H1 (cell line): ENCODE results near the gene RNF13. TPM values are rescaled to one million over a fixed set of nuclear protein-coding genes. Genes with fewer than 3 reads are reported as not detected.

Source experiments
- CTCF ChIA-PET: fragments of 300-600 bp; sonication (Branson Sonifier 250); formaldehyde crosslinking; loops from one replicate; lab custom pipeline; 2021; ENCODE audit not compliant: partially characterized antibody; lab: Charles Lee
- POLR2A ChIA-PET: fragments of 300-600 bp; sonication (Branson Sonifier 250); formaldehyde crosslinking; loops from one replicate; lab custom pipeline; 2021; ENCODE audit warnings: inconsistent platforms; ENCODE audit not compliant: partially characterized antibody; lab: Charles Lee
- DNase-seq, 2 experiments: peaks; one replicate each; pipeline versions ENCODE4 v3.0.0 to v3.0.0-alpha.2; 2010 to 2022; ENCODE audit warnings: low spot score in 2 of 2, low read depth in 1 of 2, mixed read lengths in 1 of 2
- FAIRE-seq: peaks from 2 replicates; lab custom pipeline; 2011; peaks lifted over from hg19 to GRCh38; lab: Jason Lieb, UNC
- H2AFZ ChIP-seq: 2 replicates; pipeline ENCODE4 v1.8.1; 2012; ENCODE audit warnings: low read length, inconsistent platforms
- H2AK5ac ChIP-seq: 2 replicates; pipeline ENCODE4 v1.6.1; 2013; ENCODE audit warnings: low read depth, low read length
- H2BK120ac ChIP-seq: replicated peaks from 2 replicates; pipeline ENCODE3; 2013; ENCODE audit warnings: low read depth, low read length, inconsistent platforms
- H2BK12ac ChIP-seq: 2 replicates; pipeline ENCODE4 v1.6.1; 2013; ENCODE audit warnings: low read depth, low read length
- H2BK15ac ChIP-seq: 2 replicates; pipeline ENCODE4 v1.6.1; 2013; ENCODE audit warnings: low read length
- H2BK20ac ChIP-seq: 2 replicates; pipeline ENCODE4 v1.6.1; 2013; ENCODE audit warnings: low read length
- H2BK5ac ChIP-seq: 2 replicates; pipeline ENCODE4 v1.6.1; 2013; ENCODE audit warnings: low read depth, low read length
- H3K14ac ChIP-seq: 2 replicates; pipeline ENCODE4 v1.6.1; 2013; ENCODE audit warnings: inconsistent platforms; ENCODE audit not compliant: insufficient read length
- H3K18ac ChIP-seq: 2 replicates; pipeline ENCODE4 v1.6.1; 2013; ENCODE audit warnings: low read length; ENCODE audit errors: extremely low read depth
- H3K23ac ChIP-seq: 2 replicates; pipeline ENCODE4 v1.6.1; 2013; ENCODE audit warnings: inconsistent platforms; ENCODE audit not compliant: insufficient read length
- H3K23me2 ChIP-seq: 2 replicates; pipeline ENCODE4 v1.6.1; 2013; ENCODE audit warnings: low read depth, low read length
- H3K27ac ChIP-seq: 2 replicates; pipeline ENCODE4 v1.6.1; 2011; ENCODE audit warnings: low read depth, low read length, inconsistent platforms
- H3K27me3 ChIP-seq, 4 experiments: replicated peaks in 1 of 4; 1 replicate in 1 of 4; 2 replicates in 3 of 4; pipeline versions ENCODE4 v1.6.1 to v1.8.1; 2011 to 2013; ENCODE audit warnings: low read length in 3 of 4, mild to moderate bottlenecking in 3 of 4, inconsistent platforms in 2 of 4, mixed read lengths in 2 of 4, moderate library complexity in 1 of 4; ENCODE audit not compliant: control insufficient read depth in 3 of 4, insufficient read depth in 3 of 4; ENCODE audit errors: extremely low read depth in 1 of 4
- H3K36me3 ChIP-seq, 4 experiments: 2 replicates each; pipeline versions ENCODE4 v1.6.1 to v1.8.1; 2011 to 2013; ENCODE audit warnings: mild to moderate bottlenecking in 4 of 4, low read length in 3 of 4, moderate library complexity in 2 of 4, control low read depth in 1 of 4, inconsistent platforms in 1 of 4; ENCODE audit not compliant: insufficient read depth in 4 of 4, control insufficient read depth in 2 of 4
- H3K4ac ChIP-seq: replicated peaks from 2 replicates; pipeline ENCODE3; 2013; ENCODE audit warnings: low read length, low read depth, mixed read lengths, inconsistent platforms; ENCODE audit not compliant: insufficient read length
- H3K4me1 ChIP-seq, 4 experiments: replicated peaks in 1 of 4; 1 replicate in 1 of 4; 2 replicates in 3 of 4; pipeline versions ENCODE4 v1.6.1 to v1.8.1; 2011 to 2013; ENCODE audit warnings: low read length in 3 of 4, inconsistent platforms in 2 of 4, mixed read lengths in 1 of 4; ENCODE audit not compliant: insufficient read depth in 4 of 4, control insufficient read depth in 3 of 4
- H3K4me2 ChIP-seq, 2 experiments: 2 replicates each; pipeline versions ENCODE4 v1.6.1 to v1.8.1; 2011 to 2013; ENCODE audit warnings: low read depth in 2 of 2, low read length in 2 of 2, control low read depth in 1 of 2, inconsistent platforms in 1 of 2, mild to moderate bottlenecking in 1 of 2; ENCODE audit not compliant: insufficient read depth in 1 of 2
- H3K4me3 ChIP-seq, 4 experiments: fragments of 200-600, 300-600 bp in 1 of 4; sonication (generic), shearing (Covaris generic), sonication (Bioruptor Twin) in 1 of 4; 2 replicates each; pipeline versions ENCODE4 v1.5.1 to v1.8.1; 2011 to 2016; ENCODE audit warnings: low read length in 4 of 4, low read depth in 3 of 4, control low read depth in 2 of 4, inconsistent platforms in 2 of 4, mild to moderate bottlenecking in 2 of 4, mixed read lengths in 1 of 4, moderate library complexity in 1 of 4; ENCODE audit not compliant: insufficient read depth in 2 of 4; ENCODE audit errors: extremely low read depth in 1 of 4
- H3K56ac ChIP-seq: replicated peaks from 2 replicates; pipeline ENCODE3; 2013; ENCODE audit warnings: low read depth, mild to moderate bottlenecking, mixed read lengths, low read length, inconsistent platforms; ENCODE audit not compliant: insufficient read length
- H3K79me1 ChIP-seq: 2 replicates; pipeline ENCODE4 v1.6.1; 2013; ENCODE audit warnings: low read depth, low read length, control low read depth
- H3K79me2 ChIP-seq, 2 experiments: 2 replicates each; pipeline versions ENCODE4 v1.6.1 to v1.8.1; 2012 to 2013; ENCODE audit warnings: low read length in 2 of 2, mild to moderate bottlenecking in 2 of 2, inconsistent platforms in 1 of 2; ENCODE audit not compliant: insufficient read depth in 2 of 2, control insufficient read depth in 1 of 2
- H3K9ac ChIP-seq, 4 experiments: replicated peaks in 1 of 4; 1 replicate in 1 of 4; 2 replicates in 3 of 4; pipeline versions ENCODE4 v1.6.1 to v1.8.1; 2011 to 2013; ENCODE audit warnings: low read depth in 3 of 4, low read length in 3 of 4, control low read depth in 2 of 4, mild to moderate bottlenecking in 2 of 4, moderate library complexity in 2 of 4, inconsistent platforms in 1 of 4; ENCODE audit errors: extremely low read depth in 1 of 4
- H3K9me3 ChIP-seq, 2 experiments: 2 replicates each; pipeline versions ENCODE4 v1.6.1 to v1.8.1; 2012 to 2013; ENCODE audit warnings: mild to moderate bottlenecking in 2 of 2, moderate library complexity in 2 of 2, control low read depth in 1 of 2, inconsistent platforms in 1 of 2, low read depth in 1 of 2, low read length in 1 of 2, mixed read lengths in 1 of 2; ENCODE audit not compliant: insufficient read depth in 2 of 2
- H4K20me1 ChIP-seq, 2 experiments: replicated peaks in 1 of 2; 2 replicates each; pipeline versions ENCODE3 to v1.8.1; 2011 to 2013; ENCODE audit warnings: inconsistent platforms in 2 of 2, low read length in 2 of 2, mild to moderate bottlenecking in 1 of 2; ENCODE audit not compliant: insufficient read depth in 2 of 2, control insufficient read depth in 1 of 2
- H4K5ac ChIP-seq: 2 replicates; pipeline ENCODE4 v1.6.1; 2013; ENCODE audit warnings: low read length, low read depth, mixed read lengths, inconsistent platforms; ENCODE audit not compliant: insufficient read length
- H4K8ac ChIP-seq: 2 replicates; pipeline ENCODE4 v1.8.0; 2013; ENCODE audit warnings: mild to moderate bottlenecking, moderate library complexity, low read length, inconsistent platforms; ENCODE audit not compliant: insufficient read depth; ENCODE audit errors: extremely low read depth
- H4K91ac ChIP-seq: replicated peaks from 2 replicates; pipeline ENCODE3; 2013; ENCODE audit warnings: low read length, mixed read lengths, inconsistent platforms; ENCODE audit not compliant: insufficient read length
- ASH2L ChIP-seq: fragments of 200-600, 300-600 bp; sonication (generic); IDR thresholded peaks from one replicate; pipeline ENCODE4 v1.7.1; 2017; ENCODE audit warnings: low read length
- BACH1 ChIP-seq: IDR thresholded peaks from 2 replicates; pipeline ENCODE4 v1.6.1; 2012; ENCODE audit warnings: low read length, improper control_type of control experiment
- BRCA1 ChIP-seq: IDR thresholded peaks from 2 replicates; pipeline ENCODE4 v1.6.1; 2012; ENCODE audit warnings: low read depth, low read length, improper control_type of control experiment
- KDM4A ChIP-seq: IDR thresholded peaks from one replicate; pipeline ENCODE4 v1.7.1; 2012; ENCODE audit warnings: low read depth, mild to moderate bottlenecking, moderate library complexity, low read length, inconsistent platforms; ENCODE audit not compliant: severe bottlenecking
- MAFK ChIP-seq: IDR thresholded peaks from 2 replicates; pipeline ENCODE4 v1.6.1; 2012; ENCODE audit warnings: low read depth, mild to moderate bottlenecking, improper control_type of control experiment, low read length
- RAD21 ChIP-seq, 2 experiments: IDR thresholded peaks in 1 of 2; conservative IDR thresholded peaks in 1 of 2; 2 replicates each; pipeline ENCODE4 v1.6.1; 2011; ENCODE audit warnings: low read depth in 2 of 2, low read length in 2 of 2, improper control_type of control experiment in 1 of 2, inconsistent platforms in 1 of 2, mild to moderate bottlenecking in 1 of 2, moderate library complexity in 1 of 2
- SUZ12 ChIP-seq: fragments of 200-600 bp; sonication (generic); IDR thresholded peaks from 2 replicates; pipeline ENCODE4 v1.6.1; 2012; ENCODE audit warnings: mild to moderate bottlenecking, inconsistent platforms, low read length, moderate library complexity, mixed read lengths
- TAF7 ChIP-seq: optimal IDR thresholded peaks from 2 replicates; pipeline ENCODE3; 2011; ENCODE audit warnings: low read depth, mild to moderate bottlenecking, inconsistent platforms, low read length, moderate library complexity, borderline replicate concordance
- TBP ChIP-seq: IDR thresholded peaks from 2 replicates; pipeline ENCODE4 v1.6.1; 2011; ENCODE audit warnings: low read depth, low read length, improper control_type of control experiment
- YY1 ChIP-seq: IDR thresholded peaks from 2 replicates; pipeline ENCODE4 v1.6.1; 2011; ENCODE audit warnings: low read depth, mild to moderate bottlenecking, low read length
- ZNF274 ChIP-seq: IDR thresholded peaks from 2 replicates; pipeline ENCODE4 v1.7.0; 2012; ENCODE audit warnings: low read length, borderline replicate concordance; ENCODE audit errors: extremely low read depth
- WGBS, 2 experiments: shearing (Covaris generic) in 1 of 2; methylation state at CpG; one replicate each; pipeline versions ENCODE4 v1.1.6 to v1.1.7; 2013 to 2015; ENCODE audit warnings: low lambda C conversion rate in 2 of 2, mixed read lengths in 2 of 2, inconsistent platforms in 1 of 2, low coverage in 1 of 2, missing lambda C conversion rate in 1 of 2; ENCODE audit not compliant: insufficient replicate concordance in 2 of 2, insufficient coverage in 1 of 2, insufficient read length in 1 of 2; ENCODE audit errors: extremely low coverage in 1 of 2, missing lambda C conversion rate in 1 of 2; 5-methylcytosine and 5-hydroxymethylcytosine counted together
- polyA plus RNA-seq, 7 experiments: library from polyadenylated mRNA; depleted of rRNA in 3 of 7; stranded (reverse) in 5 of 7; unstranded in 2 of 7; fragments of >200 nt in 5 of 7; fragments of 200-250 nt in 2 of 7; gene quantifications; 1 replicate in 5 of 7; 2 replicates in 1 of 7; 4 replicates in 1 of 7; pipeline versions ENCODE4 v1.2.1 to v1.2.3, GENCODE V29; 2011 to 2013; ENCODE audit warnings: missing spikeins in 2 of 7, mixed read lengths in 2 of 7
- total RNA-seq: library from RNA; stranded (reverse); fragmentation: NEBNext Ultra II Directional; extraction: Animal tissue kit (Norgen Biotek cat#: 25700); gene quantifications from 2 replicates; pipeline ENCODE4 v1.2.1, GENCODE V29; 2021

RNF13 gene
- total and polyA plus RNA-seq, 2 of the 8 experiments (the other 6 are each of a cell fraction or from before 2014, with no cell fraction given) = 19.4 to 35.4 TPM

DNA sequence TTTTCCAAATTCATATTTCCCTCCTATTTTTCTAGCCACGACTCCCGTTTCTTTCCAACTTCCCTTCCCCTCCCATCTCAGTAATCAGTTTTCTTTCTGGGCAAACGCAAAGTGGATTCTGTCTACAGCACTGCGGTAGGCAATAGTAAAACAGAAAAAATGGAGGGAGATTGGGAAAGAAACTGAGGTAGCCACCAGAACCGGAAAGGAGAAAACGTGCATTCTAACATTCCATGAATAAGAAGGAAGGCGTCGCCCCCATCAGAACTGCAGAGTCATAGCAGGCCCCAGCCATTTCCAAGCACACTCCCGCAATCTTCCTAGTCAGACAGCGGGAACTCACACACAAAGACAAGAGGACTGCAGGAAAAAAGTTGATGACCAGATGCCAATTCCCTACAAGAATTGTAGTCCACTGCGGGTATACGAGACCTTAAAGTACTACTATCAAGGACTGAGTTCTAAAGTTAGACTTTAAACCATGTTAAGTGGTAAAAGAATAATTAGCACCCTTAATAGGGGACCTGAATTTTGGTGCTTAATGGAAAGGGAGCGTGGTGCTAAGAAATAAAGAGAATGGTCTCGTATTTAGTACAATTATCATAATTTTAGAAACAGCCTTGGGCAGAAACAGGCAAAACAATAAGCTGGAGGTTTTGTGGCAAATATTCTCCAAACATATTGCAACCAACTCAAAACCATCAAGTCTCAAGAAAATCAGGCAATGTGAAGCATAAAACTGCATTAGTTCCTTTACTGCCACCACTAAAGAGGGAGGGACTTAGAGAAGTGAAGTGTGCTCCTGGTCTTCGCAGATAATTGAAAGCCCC is 156.3 kb downstream of the RNF13 start:
- Histone ChIP-seq H3K18ac (0 out of 2 replicates have a peak overlapping the region, but pooled peaks have one; percentile 20), H3K4me3 (peak overlapping the region; percentile 79 to 92 (median 88)), H3K4me2 (peak overlapping the region; percentile 60 to 81), H3K9ac (peak overlapping the region; percentile 91 to 99 (median 96)), H4K8ac (no peak overlapping the region), H3K56ac (peak overlapping the region; percentile 66), H3K14ac (no peak overlapping the region), H2BK15ac (no peak overlapping the region), H2BK12ac (no peak overlapping the region; the same call in 1 of the 2 replicates), H3K23ac (no peak overlapping the region), H3K79me1 (no peaks in the 10 kb centered on the region; the same call in 1 of the 2 replicates), H3K79me2 (peaks cover 10 to 73% of the 10 kb centered on the region in 2 experiments; a peak in 3 of 4 replicates), H3K4me1 (peaks cover 0 to 12% (median 3%) of the 10 kb centered on the region in 4 experiments; a peak in 4 of 7 replicates), H4K5ac (peak overlapping the region; percentile 63), H3K27me3 (no peaks in the 10 kb centered on the region), H2BK120ac (peak overlapping the region; percentile 19), H2AFZ (no peak overlapping the region), H4K20me1 (peaks cover 4 to 15% of the 10 kb centered on the region in 2 experiments), H3K9me3 (no peaks in the 10 kb centered on the region), H2BK5ac (peak overlapping the region; percentile 67), H3K36me3 (peaks cover 6 to 40% (median 23%) of the 10 kb centered on the region in 4 experiments), H3K27ac (peak overlapping the region; percentile 95), H3K23me2 (peaks cover 10% of the 10 kb centered on the region), H2AK5ac (no peak overlapping the region), H3K4ac (peak overlapping the region; percentile 50), H4K91ac (peak overlapping the region; percentile 38), H2BK20ac (no peak overlapping the region)
- POLR2A ChIA-PET = interaction anchor here (0.6 to 6.1 kb wide), 20 partner anchors 8 to 253 kb away, joined by 3 to 30 read pairs (median 4); no protein-coding TSS in a partner anchor
- CTCF ChIA-PET = interaction anchor here (0.5 to 9.2 kb wide), 14 partner anchors 8 to 253 kb away, joined by 3 to 75 read pairs (median 4); no protein-coding TSS in a partner anchor
- FAIRE-seq = peak; percentile 75
- peak in 1 of 2 experiments; percentile 49 for DNase-seq
- WGBS, 2 experiments = 2% methylated on average over 15 of the region's 15 CpGs; no CpG with 5 or more reads in 1 of the 2 experiments
- peak; percentile 86 for TF ChIP-seq YY1
- TF ChIP-seq TBP = peak; percentile 82
- TF ChIP-seq BACH1 = peak; percentile 95
- TF ChIP-seq MAFK = peak; percentile 93
- TF ChIP-seq SUZ12 = no peak
- TF ChIP-seq TAF7 = peak; percentile 88
- peak in 1 of 2 experiments; percentile 13; a peak in 2 of 4 replicates for TF ChIP-seq RAD21 (IDR thresholded peaks at IDR 0.05 in 1 of 2, conservative IDR thresholded peaks at IDR 0.05 in 1 of 2; ENCODE audit: low read depth in 2 of 2, low read length in 2 of 2)
- no peak for TF ChIP-seq BRCA1
- no peak for TF ChIP-seq ASH2L
- no peak for TF ChIP-seq ZNF274
- no peak for TF ChIP-seq KDM4A
